ENCODE results near the gene DIDO1. TPM values are rescaled to one million over a fixed set of nuclear protein-coding genes. Genes with fewer than 3 reads are reported as not detected.
A peak's percentile ranks its signal among the peaks of the same experiment; 100 is the strongest.

DIDO1 gene
- total RNA-seq, 2 donors from 2014 or later = 51.4 to 51.5 TPM

- peak; percentile 71 for ATAC-seq (replicated peaks)
- Mint-ChIP-seq H3K4me3 (peak overlapping the region; percentile 69), H3K9me3 (no peaks in the 10 kb centered on the region), H3K36me3 (ENCODE audit: low read depth) (peaks cover 42% of the 10 kb centered on the region), H3K4me1 (peaks cover 58% of the 10 kb centered on the region), H3K27ac (peak overlapping the region; percentile 64), H3K27me3 (no peaks in the 10 kb centered on the region)
These were observed 7.5 kb downstream of the DIDO1 start for GRCh38 chr20:62918831-62919230.

GRCh38 chr20:62918147-62918546 is 8.2 kb downstream of the DIDO1 start:
- Mint-ChIP-seq H3K4me1 (peaks cover 57% of the 10 kb centered on the region), H3K27ac (peak overlapping the region; percentile 64), H3K4me3 (peak overlapping the region; percentile 69), H3K27me3 (no peaks in the 10 kb centered on the region), H3K9me3 (no peaks in the 10 kb centered on the region), H3K36me3 (ENCODE audit: low read depth) (peaks cover 48% of the 10 kb centered on the region)
- ATAC-seq (replicated peaks) = peak; percentile 73

GRCh38 chr20:62917720-62918119 is 8.6 kb downstream of the DIDO1 start:
- H3K4me1 Mint-ChIP-seq = peaks cover 55% of the 10 kb centered on the region
- peak overlapping the region; percentile 64 for H3K27ac Mint-ChIP-seq
- H3K4me3 Mint-ChIP-seq = peak overlapping the region; percentile 69
- peaks cover 50% of the 10 kb centered on the region for H3K36me3 Mint-ChIP-seq (ENCODE audit: low read depth)
- ATAC-seq (replicated peaks) = no peak
- H3K9me3 Mint-ChIP-seq = no peaks in the 10 kb centered on the region
- no peaks in the 10 kb centered on the region for H3K27me3 Mint-ChIP-seq

GRCh38 chr20:62916703-62917476 is 9.4 kb downstream of the DIDO1 start:
- Mint-ChIP-seq H3K27ac (peak overlapping the region; percentile 64), H3K4me3 (peak overlapping the region; percentile 69), H3K27me3 (no peaks in the 10 kb centered on the region), H3K9me3 (no peaks in the 10 kb centered on the region), H3K36me3 (ENCODE audit: low read depth) (peaks cover 54% of the 10 kb centered on the region), H3K4me1 (peaks cover 49% of the 10 kb centered on the region)
- ATAC-seq (replicated peaks) = no peak

- H3K4me3 Mint-ChIP-seq = peak overlapping the region; percentile 39
- peaks cover 41% of the 10 kb centered on the region for H3K4me1 Mint-ChIP-seq
- no peaks in the 10 kb centered on the region for H3K27me3 Mint-ChIP-seq
- no peaks in the 10 kb centered on the region for H3K9me3 Mint-ChIP-seq
- peak overlapping the region; percentile 91 for H3K27ac Mint-ChIP-seq
- peaks cover 73% of the 10 kb centered on the region for H3K36me3 Mint-ChIP-seq (ENCODE audit: low read depth)
- ATAC-seq (replicated peaks) = no peak
These were observed 11.3 kb downstream of the DIDO1 start for GRCh38 chr20:62914970-62915457.

GRCh38 chr20:62914436-62914835 is 11.9 kb downstream of the DIDO1 start:
- no peak overlapping the region for H3K27ac Mint-ChIP-seq
- H3K27me3 Mint-ChIP-seq = no peaks in the 10 kb centered on the region
- no peaks in the 10 kb centered on the region for H3K9me3 Mint-ChIP-seq
- peaks cover 79% of the 10 kb centered on the region for H3K36me3 Mint-ChIP-seq (ENCODE audit: low read depth)
- ATAC-seq (replicated peaks) = no peak
- no peak overlapping the region for H3K4me3 Mint-ChIP-seq
- peaks cover 46% of the 10 kb centered on the region for H3K4me1 Mint-ChIP-seq

- Mint-ChIP-seq H3K9me3 (no peaks in the 10 kb centered on the region), H3K27me3 (no peaks in the 10 kb centered on the region), H3K4me1 (peaks cover 33% of the 10 kb centered on the region), H3K27ac (no peak overlapping the region), H3K36me3 (ENCODE audit: low read depth) (peaks cover 89% of the 10 kb centered on the region), H3K4me3 (no peak overlapping the region)
- no peak for ATAC-seq (replicated peaks)
These were observed 13.2 kb downstream of the DIDO1 start for GRCh38 chr20:62913043-62913630.

GRCh38 chr20:62911701-62912280 is 14.5 kb downstream of the DIDO1 start:
- no peaks in the 10 kb centered on the region for H3K9me3 Mint-ChIP-seq
- peaks cover 22% of the 10 kb centered on the region for H3K4me1 Mint-ChIP-seq

GRCh38 chr20:62910777-62911497 is 15.4 kb downstream of the DIDO1 start:
- H3K27ac Mint-ChIP-seq = peak overlapping the region; percentile 33
- H3K4me1 Mint-ChIP-seq = peaks cover 18% of the 10 kb centered on the region
- no peak for ATAC-seq (replicated peaks)

More at GRCh38 chr20:62911701-62912280, 14.5 kb downstream of the DIDO1 start:
- no peak for ATAC-seq (replicated peaks)
- Mint-ChIP-seq H3K27ac (no peak overlapping the region), H3K4me3 (no peak overlapping the region), H3K36me3 (ENCODE audit: low read depth) (peaks cover 91% of the 10 kb centered on the region), H3K27me3 (no peaks in the 10 kb centered on the region)

GRCh38 chr20:62910217-62910766 is 16.0 kb downstream of the DIDO1 start:
- Mint-ChIP-seq H3K9me3 (no peaks in the 10 kb centered on the region), H3K36me3 (ENCODE audit: low read depth) (peaks cover 97% of the 10 kb centered on the region), H3K4me1 (peaks cover 13% of the 10 kb centered on the region), H3K4me3 (no peak overlapping the region), H3K27ac (peak overlapping the region; percentile 33), H3K27me3 (no peaks in the 10 kb centered on the region)
- ATAC-seq (replicated peaks) = no peak

More at GRCh38 chr20:62910777-62911497, 15.4 kb downstream of the DIDO1 start:
- H3K27me3 Mint-ChIP-seq = no peaks in the 10 kb centered on the region
- no peaks in the 10 kb centered on the region for H3K9me3 Mint-ChIP-seq
- peaks cover 96% of the 10 kb centered on the region for H3K36me3 Mint-ChIP-seq (ENCODE audit: low read depth)
- H3K4me3 Mint-ChIP-seq = no peak overlapping the region

GRCh38 chr20:62908971-62909791 is 17.1 kb downstream of the DIDO1 start:
- peaks cover 99% of the 10 kb centered on the region for H3K36me3 Mint-ChIP-seq (ENCODE audit: low read depth)
- peaks cover 13% of the 10 kb centered on the region for H3K4me1 Mint-ChIP-seq
- H3K27me3 Mint-ChIP-seq = no peaks in the 10 kb centered on the region
- H3K4me3 Mint-ChIP-seq = no peak overlapping the region
- no peak for ATAC-seq (replicated peaks)
- H3K27ac Mint-ChIP-seq = no peak overlapping the region
- H3K9me3 Mint-ChIP-seq = no peaks in the 10 kb centered on the region

- H3K27ac Mint-ChIP-seq = peak overlapping the region; percentile 59
These were observed 18.7 kb downstream of the DIDO1 start for GRCh38 chr20:62907384-62908317.

More at GRCh38 chr20:62907384-62908317, 18.7 kb downstream of the DIDO1 start:
- no peaks in the 10 kb centered on the region for H3K9me3 Mint-ChIP-seq
- H3K4me3 Mint-ChIP-seq = no peak overlapping the region
- H3K27me3 Mint-ChIP-seq = no peaks in the 10 kb centered on the region
- peaks cover 99% of the 10 kb centered on the region for H3K36me3 Mint-ChIP-seq (ENCODE audit: low read depth)
- H3K4me1 Mint-ChIP-seq = peaks cover 16% of the 10 kb centered on the region
- ATAC-seq (replicated peaks) = peak; percentile 41
